ENCODE results near the gene USP30.
A peak's percentile ranks its signal among the peaks of the same experiment; 100 is the strongest.

USP30 gene

GRCh38 chr12:109127533-109128242, 75.3 kb downstream of the USP30 start:
- TF ChIP-seq EZH2 (IDR thresholded peaks at IDR 0.05; ENCODE audit: borderline replicate concordance, low read length) (no peak), CTCF (IDR thresholded peaks at IDR 0.05; ENCODE audit: low read length) (no peak)
- no peaks in the 10 kb centered on the region for H3K9me3 ChIP-seq (ENCODE audit: low read length)
- H2AFZ ChIP-seq (ENCODE audit: low read length), result no peak overlapping the region
- H3K36me3 ChIP-seq (ENCODE audit: insufficient read depth, low read length), result no peaks in the 10 kb centered on the region
- no peak overlapping the region for H3K4me3 ChIP-seq (ENCODE audit: low read depth, low read length, poor library complexity, severe bottlenecking)
- H3K9ac ChIP-seq (ENCODE audit: low read length), result no peak overlapping the region
- H3K79me2 ChIP-seq (ENCODE audit: insufficient read depth, low read length), result no peaks in the 10 kb centered on the region
- peaks cover 6% of the 10 kb centered on the region for H3K4me1 ChIP-seq (ENCODE audit: insufficient read depth, low read length, severe bottlenecking)
- no peaks in the 10 kb centered on the region for H4K20me1 ChIP-seq (ENCODE audit: insufficient read depth, low read length)
- H3K9me2 ChIP-seq (ENCODE audit: low read depth, low read length), result no peaks in the 10 kb centered on the region
- no peak overlapping the region for H3K27ac ChIP-seq (ENCODE audit: low read depth, low read length, poor library complexity, severe bottlenecking)
- H3F3A ChIP-seq (ENCODE audit: insufficient read depth, low read length), result no peaks in the 10 kb centered on the region
- no peaks in the 10 kb centered on the region for H3K27me3 ChIP-seq (ENCODE audit: insufficient read depth, low read length)
- no peak overlapping the region for H3K4me2 ChIP-seq (ENCODE audit: low read length)

GRCh38 chr12:109130297-109131153, 78.1 kb downstream of the USP30 start:
- TF ChIP-seq EZH2 (IDR thresholded peaks at IDR 0.05; ENCODE audit: borderline replicate concordance, low read length) (no peak), CTCF (IDR thresholded peaks at IDR 0.05; ENCODE audit: low read length) (no peak)
- Histone ChIP-seq H2AFZ (ENCODE audit: low read length) (no peak overlapping the region), H3K4me3 (ENCODE audit: low read depth, low read length, poor library complexity, severe bottlenecking) (no peak overlapping the region), H3F3A (ENCODE audit: insufficient read depth, low read length) (no peaks in the 10 kb centered on the region), H3K27me3 (ENCODE audit: insufficient read depth, low read length) (no peaks in the 10 kb centered on the region), H3K27ac (ENCODE audit: low read depth, low read length, poor library complexity, severe bottlenecking) (no peak overlapping the region), H3K4me2 (ENCODE audit: low read length) (no peak overlapping the region), H3K9me2 (ENCODE audit: low read depth, low read length) (no peaks in the 10 kb centered on the region), H3K9ac (ENCODE audit: low read length) (no peak overlapping the region), H3K79me2 (ENCODE audit: insufficient read depth, low read length) (no peaks in the 10 kb centered on the region), H4K20me1 (ENCODE audit: insufficient read depth, low read length) (no peaks in the 10 kb centered on the region), H3K4me1 (ENCODE audit: insufficient read depth, low read length, severe bottlenecking) (peaks cover 6% of the 10 kb centered on the region), H3K9me3 (ENCODE audit: low read length) (no peaks in the 10 kb centered on the region), H3K36me3 (ENCODE audit: insufficient read depth, low read length) (no peaks in the 10 kb centered on the region)

- Histone ChIP-seq H3K79me2 (ENCODE audit: insufficient read depth, low read length) (no peaks in the 10 kb centered on the region), H3F3A (ENCODE audit: insufficient read depth, low read length) (no peaks in the 10 kb centered on the region), H3K27me3 (ENCODE audit: insufficient read depth, low read length) (no peaks in the 10 kb centered on the region), H4K20me1 (ENCODE audit: insufficient read depth, low read length) (no peaks in the 10 kb centered on the region), H3K36me3 (ENCODE audit: insufficient read depth, low read length) (no peaks in the 10 kb centered on the region), H3K9me2 (ENCODE audit: low read depth, low read length) (no peaks in the 10 kb centered on the region), H3K4me1 (ENCODE audit: insufficient read depth, low read length, severe bottlenecking) (peaks cover 6% of the 10 kb centered on the region), H2AFZ (ENCODE audit: low read length) (no peak overlapping the region), H3K9me3 (ENCODE audit: low read length) (no peaks in the 10 kb centered on the region), H3K27ac (ENCODE audit: low read depth, low read length, poor library complexity, severe bottlenecking) (no peak overlapping the region), H3K4me2 (ENCODE audit: low read length) (peak overlapping the region; percentile 25; the same call in 1 of the 2 replicates), H3K4me3 (ENCODE audit: low read depth, low read length, poor library complexity, severe bottlenecking) (peak overlapping the region; percentile 14), H3K9ac (ENCODE audit: low read length) (no peak overlapping the region; the same call in 1 of the 2 replicates)
- no peak for TF ChIP-seq CTCF (IDR thresholded peaks at IDR 0.05; ENCODE audit: low read length)
Measured at GRCh38 chr12:109131154-109132050, 79.0 kb downstream of the USP30 start.
